Urothelium cell line (cell line): ENCODE results near the gene CD247.

Source experiments
- DNase-seq: peaks from one replicate; pipeline ENCODE4 v3.0.0; 2011; ENCODE audit warnings: low spot score, mixed read lengths
- FAIRE-seq: peaks from 2 replicates; lab custom pipeline; 2011; peaks lifted over from hg19 to GRCh38; lab: Jason Lieb, UNC

CD247 gene

DNA sequence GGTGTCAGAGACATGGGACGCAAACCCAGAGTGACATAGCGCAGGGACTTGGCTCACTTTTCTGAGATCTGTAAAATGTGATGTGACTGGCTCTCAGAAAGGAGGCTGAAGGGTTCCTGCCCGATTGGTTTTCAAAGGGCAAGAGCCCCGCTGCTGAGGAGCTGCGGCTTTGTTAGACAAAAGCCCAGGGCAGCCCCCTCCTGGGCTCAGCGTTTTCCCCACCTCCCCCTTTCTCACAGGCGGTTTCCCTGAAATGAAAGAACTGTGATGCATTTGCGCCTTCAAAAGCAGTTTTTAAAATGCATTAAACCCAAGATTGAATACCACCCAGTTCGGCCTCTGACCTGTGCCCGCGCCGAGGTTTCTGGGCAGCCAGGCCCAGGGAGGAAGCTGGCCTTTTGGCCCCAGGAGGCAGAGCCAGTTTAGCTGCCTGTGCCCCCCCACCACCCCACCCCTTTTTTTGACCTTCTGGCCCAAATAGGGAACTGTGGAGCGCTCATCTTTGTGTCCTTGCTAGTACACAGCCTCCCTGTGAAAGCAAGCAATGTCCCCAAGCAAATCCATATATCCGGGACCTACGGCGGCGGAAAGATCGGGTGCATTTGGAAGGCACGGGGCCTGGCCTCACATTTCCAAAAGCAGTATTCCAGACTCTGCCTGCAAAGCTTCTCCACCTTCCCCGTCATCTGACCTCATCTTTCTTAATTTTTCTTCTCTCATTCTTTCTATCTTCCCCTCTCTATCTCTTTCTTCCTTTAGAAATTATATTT, 28.6 kb downstream of the CD247 start:
- FAIRE-seq = no peak
- no peak for DNase-seq

DNA sequence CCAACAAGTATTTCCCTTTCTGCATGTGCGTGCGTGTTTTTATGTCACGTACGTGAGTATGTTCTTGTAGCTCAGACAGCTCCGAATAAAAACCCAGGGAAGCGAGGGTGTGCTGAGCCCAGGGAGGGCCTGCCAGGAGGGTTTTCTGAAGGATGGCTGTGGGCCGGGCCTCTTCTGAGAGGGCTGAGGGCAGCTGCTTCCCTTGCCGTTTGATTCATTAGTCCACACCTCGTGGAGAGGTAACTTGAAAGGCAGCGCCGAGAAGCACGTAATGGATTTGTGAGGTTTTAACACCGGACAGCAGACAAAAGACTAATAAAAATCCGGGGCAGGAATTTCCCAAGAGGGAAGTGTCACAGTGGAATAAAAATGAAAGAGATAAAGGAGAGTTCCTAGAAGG, 29.5 kb downstream of the CD247 start:
- FAIRE-seq = no peak
- no peak for DNase-seq

DNA sequence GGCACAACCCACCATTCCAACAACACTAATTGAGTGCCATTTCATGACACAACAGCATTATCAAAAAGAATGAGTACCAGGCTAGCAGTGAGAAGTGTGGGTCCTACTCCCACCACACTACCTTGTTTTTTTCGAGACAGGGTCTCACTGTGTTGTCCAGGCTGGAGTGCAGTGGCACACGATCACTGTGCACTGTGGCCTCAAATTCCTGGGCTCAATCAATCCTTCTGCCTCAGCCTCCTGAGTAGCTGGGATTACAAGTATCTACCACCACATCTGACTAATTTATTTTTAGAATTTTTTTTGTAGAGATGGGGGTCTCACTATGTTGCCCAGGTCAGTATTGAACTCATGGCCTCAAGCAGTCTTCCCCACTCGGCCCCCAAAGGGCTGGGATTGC, 30.7 kb downstream of the CD247 start:
- FAIRE-seq (no peak), DNase-seq (no peak)

DNA sequence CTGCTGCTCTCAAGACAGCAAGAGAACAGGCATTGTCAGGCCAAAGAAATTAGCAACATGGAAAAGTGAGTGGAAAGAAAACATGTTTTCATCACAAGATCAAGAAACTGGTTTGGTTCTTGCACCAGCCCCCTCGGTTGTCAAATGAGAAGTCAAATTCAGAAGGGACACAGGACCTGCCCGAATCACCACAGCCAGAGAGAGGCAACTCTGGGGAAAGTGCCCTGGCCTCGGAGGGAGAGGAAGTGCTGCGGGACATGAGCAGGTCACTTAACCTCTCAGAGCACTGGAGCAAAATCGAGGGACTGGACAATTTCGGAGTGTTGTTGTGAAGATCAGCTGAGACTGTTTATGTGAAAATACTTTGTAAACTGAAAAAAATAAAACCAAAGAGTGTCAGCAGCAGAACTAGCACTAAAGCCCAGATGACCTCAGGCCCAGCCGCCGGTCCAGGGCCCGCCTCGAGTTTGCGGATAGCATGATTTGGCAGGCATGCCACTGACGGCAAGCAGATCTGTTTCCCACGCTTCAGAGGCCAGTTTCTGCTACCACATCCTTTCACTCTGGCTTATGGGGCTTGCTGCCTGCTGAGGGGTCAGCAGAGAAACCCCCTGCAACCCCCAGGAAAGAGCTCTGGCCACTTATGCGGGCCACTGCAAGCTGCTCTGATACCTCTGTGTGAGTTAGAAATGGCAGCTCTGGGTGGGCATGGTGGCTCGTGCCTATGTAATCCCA, 32.1 kb downstream of the CD247 start:
- no peak for FAIRE-seq
- DNase-seq = no peak

DNA sequence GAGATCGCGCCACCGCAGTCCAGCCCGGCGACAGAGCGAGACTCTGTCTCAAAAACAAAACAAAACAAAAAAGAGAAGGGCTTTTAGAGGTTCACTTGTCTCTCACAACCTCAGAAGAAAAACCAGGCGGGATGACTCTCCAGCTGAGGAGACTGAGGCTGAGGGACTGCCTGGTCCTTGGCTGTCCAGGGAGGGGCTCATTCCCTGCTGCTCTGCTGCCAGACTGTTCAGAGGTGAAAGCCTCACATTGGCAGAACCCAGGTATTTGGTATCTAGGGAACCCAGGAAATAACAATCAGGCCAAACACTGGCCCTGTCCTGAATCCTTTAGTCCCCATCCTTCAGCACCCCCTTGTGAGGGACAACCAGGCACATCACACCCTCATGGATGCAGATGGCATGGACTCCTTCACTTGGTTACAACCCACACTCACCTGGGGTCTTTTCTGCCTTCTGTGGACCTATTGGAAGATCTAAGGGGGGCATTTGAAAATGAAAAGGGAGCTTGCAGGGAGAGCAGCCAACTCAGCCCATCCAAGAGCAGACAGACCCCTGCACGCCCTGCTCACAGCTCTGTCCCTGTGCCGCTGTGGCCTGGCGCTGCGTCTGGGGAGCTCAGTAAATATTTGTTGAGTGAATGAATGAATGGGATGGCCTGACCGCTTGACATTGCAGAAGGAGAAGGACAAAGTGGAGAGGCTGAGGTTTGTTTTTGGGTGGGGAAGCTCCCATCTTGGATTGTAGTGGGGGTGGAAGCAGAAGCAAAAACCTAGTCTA, 33.4 kb downstream of the CD247 start:
- DNase-seq (no peak), FAIRE-seq (no peak)

DNA sequence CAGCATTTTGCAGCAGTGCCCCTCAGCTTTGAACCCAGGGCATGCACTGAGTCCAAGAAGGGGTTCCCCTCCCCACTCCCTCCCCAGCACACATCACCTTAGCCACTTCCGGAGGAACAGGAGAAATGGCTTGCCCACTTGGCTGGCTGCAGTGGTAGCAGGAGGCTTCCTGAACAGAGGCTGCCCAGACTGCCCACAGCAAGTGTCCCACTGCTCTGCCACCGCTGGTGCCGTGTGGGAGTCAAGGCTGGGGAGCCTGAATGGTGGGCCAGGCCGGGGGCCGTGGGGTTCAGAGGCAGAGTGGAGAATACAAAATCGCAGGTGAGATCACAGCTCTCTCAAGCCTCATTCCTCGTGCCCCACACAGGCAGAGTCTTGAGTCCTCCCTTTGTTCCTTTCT, 34.5 kb downstream of the CD247 start:
- DNase-seq (no peak), FAIRE-seq (no peak)

DNA sequence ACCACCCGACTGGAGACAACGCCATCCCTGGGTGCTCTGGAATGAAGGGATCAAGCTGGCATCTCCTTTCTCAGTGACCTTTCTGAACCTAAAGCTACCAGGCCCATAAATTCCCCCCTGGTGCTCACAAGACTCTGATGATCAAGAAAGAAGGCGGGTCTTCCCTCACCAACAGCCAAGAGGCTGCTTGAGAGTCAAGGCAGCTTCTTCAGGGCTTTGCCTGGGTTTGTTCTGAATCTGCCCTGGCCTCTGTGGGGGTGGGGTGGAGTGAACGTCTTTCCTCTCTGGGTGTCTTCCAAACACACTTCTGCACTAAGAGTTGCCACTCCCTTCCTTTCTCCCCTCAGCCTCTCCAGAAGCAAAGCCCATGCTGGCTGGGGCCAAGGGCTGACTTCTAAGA, 36.1 kb downstream of the CD247 start:
- DNase-seq (no peak), FAIRE-seq (no peak)

DNA sequence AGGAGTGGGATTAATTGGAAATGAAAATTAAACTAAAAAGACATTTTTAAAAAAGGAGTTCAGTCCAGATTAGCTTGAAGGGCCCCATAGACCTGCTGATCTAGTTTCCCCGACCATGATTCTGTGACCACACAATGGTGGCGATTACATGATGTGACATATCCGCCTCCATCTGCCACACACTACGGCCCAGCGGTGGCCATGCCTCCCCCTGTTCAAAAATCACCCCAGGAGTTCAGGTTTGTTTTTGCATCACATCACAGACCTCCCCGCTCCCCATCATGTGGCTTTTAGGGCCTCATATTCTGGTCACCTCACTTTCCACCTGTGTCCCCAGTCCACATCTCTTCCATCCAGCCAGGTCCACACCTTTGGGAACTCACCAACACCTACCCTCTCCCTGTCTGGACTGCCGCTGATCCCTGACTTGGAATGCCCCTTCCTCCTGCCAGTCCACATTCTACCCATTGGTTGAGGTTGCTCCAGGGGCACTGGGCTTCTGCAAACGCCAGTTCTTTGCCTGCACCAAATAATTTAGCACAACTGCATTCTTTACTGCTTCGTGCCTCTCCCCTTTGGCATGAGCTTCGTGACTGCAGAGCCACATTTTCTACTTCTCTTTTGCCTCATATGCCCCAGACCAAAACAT, 38.9 kb downstream of the CD247 start:
- FAIRE-seq (no peak), DNase-seq (no peak)

DNA sequence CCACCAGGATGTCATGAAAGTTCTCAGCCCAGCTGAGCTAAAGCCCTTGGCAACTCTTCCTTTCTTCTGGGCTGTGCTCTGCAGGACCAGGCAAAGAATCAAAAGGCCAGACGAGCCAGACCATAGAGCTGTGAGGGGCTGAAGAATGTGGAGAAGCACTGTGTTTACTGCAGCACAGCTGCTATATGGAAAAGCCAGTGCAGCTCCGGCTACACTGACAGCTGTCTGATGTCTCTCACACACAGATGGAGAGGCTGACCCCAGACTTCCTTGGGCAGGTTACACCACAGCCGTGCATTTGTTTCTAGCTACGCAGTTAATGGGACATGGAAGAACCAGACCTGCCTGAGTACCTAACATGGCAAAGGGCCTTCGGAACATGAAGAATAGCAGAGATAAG, 40.3 kb downstream of the CD247 start:
- FAIRE-seq = no peak
- DNase-seq = no peak

DNA sequence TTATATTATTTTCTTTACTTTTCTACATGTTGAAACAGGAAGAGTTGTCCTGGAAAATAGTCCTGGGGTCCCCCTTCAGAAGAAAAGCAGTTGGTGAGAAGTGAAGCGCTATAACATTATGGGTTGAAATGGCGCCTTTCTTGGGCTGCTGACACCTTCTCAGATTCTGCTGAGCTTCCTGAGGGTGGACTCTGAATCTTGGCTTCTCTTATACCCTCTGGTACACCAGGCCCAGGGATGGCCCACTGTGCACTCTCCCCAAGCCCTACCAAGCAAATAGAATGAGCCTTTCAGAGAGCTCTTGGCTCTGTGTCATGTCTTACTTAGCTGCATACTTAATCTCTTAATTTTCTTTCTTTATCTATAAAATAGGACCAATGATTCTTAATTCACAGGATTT, 42.3 kb downstream of the CD247 start:
- DNase-seq (no peak), FAIRE-seq (no peak)

DNA sequence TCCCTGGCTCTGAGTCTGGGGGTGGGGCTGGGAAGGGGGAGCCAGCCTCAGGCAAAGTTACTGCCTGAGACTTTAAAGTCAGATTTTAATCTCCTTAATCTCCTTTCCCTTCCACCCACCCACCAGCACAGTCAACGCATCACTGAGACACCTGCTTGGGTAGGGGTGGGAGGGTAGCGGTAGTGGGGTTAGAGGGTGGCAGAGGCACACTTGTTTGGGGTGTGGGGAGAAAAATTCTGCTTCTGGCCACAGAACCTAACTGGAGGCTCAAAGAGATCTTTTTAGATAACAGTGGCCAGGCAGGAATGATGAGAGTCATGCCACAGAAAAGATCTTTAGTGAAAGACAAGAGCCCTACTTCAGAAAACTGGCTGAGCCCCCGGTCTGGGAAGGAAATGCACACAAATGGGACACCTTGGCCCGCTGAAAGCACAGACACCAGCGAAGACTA, 44.1 kb downstream of the CD247 start:
- DNase-seq (no peak), FAIRE-seq (no peak)

DNA sequence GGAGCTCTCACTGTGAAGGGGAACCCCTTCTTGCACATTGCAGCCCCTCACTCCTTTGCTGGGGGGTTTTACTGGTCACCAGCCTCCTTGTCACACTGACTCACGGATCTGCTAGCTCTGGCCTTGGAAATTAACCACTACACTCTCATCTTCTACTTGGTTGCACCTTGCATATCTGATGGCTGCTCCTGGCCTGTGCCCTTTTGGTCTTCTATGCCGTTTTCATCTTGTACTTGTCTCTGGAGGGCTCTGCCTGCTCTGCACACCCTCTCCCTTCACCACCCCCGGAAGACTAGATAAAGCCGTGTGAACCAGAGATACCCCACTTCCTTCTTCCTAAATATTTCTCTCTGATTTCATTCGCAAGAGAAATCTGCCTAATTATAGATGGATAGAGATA, 44.6 kb downstream of the CD247 start:
- DNase-seq = no peak
- no peak for FAIRE-seq

DNA sequence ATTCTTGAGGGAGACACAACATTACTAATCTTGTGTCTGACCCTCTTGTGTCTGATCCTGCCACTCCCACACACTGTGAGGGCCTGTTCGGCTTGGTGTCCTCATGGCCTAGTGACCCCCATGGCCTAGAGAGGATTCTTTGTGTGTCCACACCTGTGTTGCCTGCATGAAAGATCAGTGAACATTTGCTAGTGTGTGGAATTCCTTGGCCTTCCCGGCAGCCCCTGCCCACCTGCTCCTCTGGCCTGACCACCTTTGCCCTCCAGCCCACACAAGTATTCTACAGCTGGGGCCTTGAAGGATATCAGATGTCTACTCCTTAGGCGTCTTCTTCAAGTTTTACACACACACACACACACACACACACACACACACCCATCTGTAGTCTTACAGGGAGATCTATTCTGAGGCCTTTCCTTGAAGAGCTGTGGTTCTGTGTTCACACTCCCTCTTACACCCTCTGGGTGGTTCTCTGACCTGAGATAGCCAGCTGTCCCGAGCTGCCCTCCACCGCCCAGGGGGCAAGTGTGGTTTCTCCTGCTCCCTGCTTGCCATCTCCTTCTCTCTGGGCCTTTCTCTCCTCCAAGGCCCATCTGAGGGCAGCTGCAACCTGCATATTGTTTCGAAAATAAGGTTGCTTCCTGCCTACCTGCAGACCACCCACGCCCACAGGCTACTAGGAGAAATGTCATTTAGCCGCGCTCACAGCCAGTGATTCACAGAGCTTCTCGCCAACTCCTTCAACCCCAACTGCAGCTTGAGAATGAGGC, 45.4 kb downstream of the CD247 start:
- DNase-seq (no peak), FAIRE-seq (no peak)

DNA sequence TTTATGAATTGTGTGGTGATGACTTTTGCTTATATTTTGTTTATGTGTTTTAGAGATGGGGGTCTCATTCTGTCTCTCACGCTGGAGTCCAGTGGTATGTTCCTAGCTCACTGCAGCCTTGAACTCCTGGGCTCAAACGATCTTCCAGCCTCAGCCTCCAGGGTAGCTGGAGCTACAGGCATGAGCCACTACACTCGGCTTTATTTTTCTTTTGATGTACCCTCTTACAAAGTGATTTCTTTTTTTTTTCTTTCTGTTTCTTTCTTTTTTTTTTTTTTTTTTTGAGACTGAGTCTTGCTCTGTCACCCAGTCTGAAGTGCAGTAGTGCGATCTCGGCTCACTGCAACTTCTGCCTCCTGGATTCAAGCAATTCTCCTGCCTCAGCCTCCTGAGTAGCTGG, 46.8 kb downstream of the CD247 start:
- FAIRE-seq = no peak
- no peak for DNase-seq

DNA sequence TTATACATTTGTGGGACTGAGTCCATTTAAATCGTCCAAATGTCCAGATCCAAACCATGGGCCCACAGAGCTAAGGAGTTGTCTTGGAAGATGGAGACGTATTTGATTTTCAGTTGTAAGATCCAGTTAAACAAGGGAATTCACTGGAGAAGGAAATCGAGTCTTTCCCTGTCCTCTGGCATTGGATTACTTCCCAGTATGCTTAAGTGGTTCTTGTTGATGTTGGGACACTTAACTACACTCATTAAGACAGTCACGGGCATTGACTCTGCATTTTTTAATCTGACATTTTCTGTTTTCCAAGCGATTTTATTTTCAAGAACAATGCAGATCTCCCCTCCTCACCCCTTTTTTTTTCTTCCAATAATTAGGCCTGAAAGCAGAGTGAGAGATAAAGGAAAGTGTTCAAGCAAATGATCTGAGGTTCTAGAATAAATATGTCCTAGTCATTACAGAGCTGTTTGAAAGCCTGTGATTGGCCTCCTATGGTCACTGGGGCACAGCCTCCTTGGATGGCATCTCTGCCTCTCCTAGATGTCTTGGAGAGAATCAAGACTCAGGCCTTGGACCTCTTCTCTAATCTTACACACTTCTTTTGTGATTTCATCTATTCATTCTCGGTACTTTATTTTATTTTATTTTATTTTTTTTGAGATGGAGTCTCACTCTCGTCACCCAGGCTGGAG, 48.9 kb downstream of the CD247 start:
- no peak for DNase-seq
- no peak for FAIRE-seq

DNA sequence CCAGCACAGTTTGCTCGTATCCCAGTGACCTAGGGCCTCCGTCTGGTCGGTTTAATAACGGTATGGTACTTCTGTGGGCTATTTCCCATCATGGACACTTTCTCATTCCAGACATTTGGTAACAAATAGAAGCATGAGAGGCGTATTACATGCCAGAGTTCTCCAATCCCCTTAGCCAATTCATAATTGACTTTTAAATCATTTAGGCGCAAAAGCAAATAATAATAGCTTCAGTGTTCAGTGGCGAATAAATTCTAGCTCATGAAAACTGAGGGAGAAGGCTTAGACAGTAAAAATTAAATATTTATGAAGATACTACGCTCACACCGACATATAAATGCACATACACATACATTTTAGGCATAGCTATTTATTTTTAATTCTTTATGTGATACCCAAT, 50.6 kb downstream of the CD247 start:
- FAIRE-seq (no peak), DNase-seq (no peak)

DNA sequence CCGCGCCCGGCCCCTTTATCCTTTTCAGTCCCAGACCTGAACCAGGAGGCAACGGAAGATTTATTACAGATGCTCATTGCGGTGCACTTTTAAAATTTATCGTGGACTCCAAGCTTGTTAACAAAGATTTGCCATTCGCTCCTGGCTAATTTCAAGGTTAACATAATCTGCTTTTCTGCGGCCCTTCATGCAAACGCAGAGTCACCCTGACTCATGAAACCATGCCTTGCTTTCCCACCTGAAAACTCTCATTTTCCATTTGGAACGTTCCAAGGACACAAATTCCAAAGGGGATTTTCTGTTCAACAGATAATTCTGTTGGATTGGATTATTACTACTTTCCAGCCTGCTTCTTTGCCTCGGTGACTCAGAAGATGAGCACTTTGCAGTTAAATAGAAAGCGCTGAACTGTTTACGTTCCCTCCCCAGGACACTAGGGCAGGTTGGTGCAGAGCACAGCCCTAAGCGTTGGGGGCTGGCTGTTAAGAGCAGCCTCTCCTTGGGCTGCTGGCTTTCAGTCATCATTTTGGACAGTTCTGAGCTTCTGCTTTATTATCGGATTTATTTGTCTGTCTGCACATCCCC, 51.1 kb downstream of the CD247 start:
- DNase-seq = no peak
- FAIRE-seq = no peak

DNA sequence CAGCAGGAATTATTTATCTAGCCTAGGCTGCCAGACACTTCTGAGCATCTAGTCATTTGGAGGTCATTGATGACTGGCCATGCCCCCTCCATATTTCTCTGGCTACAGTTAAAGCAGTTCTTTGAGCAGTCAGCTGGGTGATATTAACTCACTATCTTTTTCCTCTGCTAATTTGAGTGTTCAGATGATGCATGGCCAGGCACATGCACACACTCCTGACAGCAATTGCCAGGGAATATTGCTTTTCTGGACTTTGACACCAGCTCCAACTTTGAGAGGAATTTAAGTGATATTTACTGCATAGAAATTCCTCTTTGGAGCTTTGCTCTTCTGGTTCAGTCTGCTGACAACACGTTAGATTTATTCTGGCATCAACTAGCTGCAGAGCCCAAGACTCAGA, 52.6 kb downstream of the CD247 start:
- FAIRE-seq = no peak
- DNase-seq = no peak

DNA sequence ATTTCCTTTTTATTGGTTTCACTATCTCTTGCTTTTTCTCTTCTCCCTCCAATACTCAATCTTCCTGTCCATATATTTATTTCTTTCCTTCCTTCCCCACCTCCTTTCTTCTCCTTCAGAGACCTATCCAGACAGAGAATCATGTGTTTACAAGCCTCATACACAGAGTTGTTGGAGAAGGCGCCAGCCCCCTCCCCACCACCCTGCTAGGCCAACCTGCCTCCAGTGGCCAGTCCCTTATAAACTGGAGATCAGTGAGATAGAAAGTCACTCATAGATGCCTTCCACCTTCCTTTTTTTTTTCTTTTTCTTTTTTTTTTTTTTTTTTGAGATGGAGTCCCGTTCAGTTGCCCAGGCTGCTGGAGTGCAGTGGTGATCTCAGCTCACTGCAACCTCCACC, 53.3 kb downstream of the CD247 start:
- FAIRE-seq = no peak
- DNase-seq = no peak
